SH-SY5Y (cell line): ENCODE measurements around the gene RFC3.

Source experiments
- GATA2 ChIP-seq: IDR thresholded peaks from 2 replicates; pipeline ENCODE4 v1.6.1; 2011; ENCODE audit warnings: mild to moderate bottlenecking, low read depth, low read length
- GATA3 ChIP-seq: IDR thresholded peaks from 2 replicates; pipeline ENCODE4 v1.6.1; 2011; ENCODE audit warnings: low read depth, mild to moderate bottlenecking, low read length, moderate library complexity

GRCh38 chr13:33776239-33776881 lies 41.6 kb upstream of the RFC3 start:
- TF ChIP-seq GATA2 (no peak), GATA3 (no peak)
